Right cardiac atrium (tissue), 5 donors: ENCODE data around the gene COX15. TPM values are rescaled to one million over a fixed set of nuclear protein-coding genes. Genes with fewer than 3 reads are reported as not detected.
A peak's percentile ranks its signal among the peaks of the same experiment; 100 is the strongest.
"Not testable (repeated sequence)": the region's sequence is repeated elsewhere in the genome, so short reads cannot be mapped to it uniquely, and the experiment has no call there.

Experiments
- ATAC-seq, 2 donors: fragments of 200-7000 bp; cut with Tn5 transposase; one replicate each; pipeline versions ENCODE4 v1.8.0 to v1.9.1; 2020; ENCODE audit warnings: moderate library complexity in 2 of 2, mild to moderate bottlenecking in 1 of 2
- DNase-seq, 3 donors: peaks; one replicate each; pipeline ENCODE4 v3.0.0-alpha.2; 2020
- H3K27ac ChIP-seq: one replicate; pipeline ENCODE4 v1.5.1; 2013; ENCODE audit warnings: mild to moderate bottlenecking, low read length, control low read depth, moderate library complexity
- H3K27me3 ChIP-seq: one replicate; pipeline ENCODE4 v1.6.1; 2013; ENCODE audit not compliant: control insufficient read depth, insufficient read depth
- H3K4me1 ChIP-seq: one replicate; pipeline ENCODE4 v1.6.1; 2013; ENCODE audit warnings: low read length; ENCODE audit not compliant: control insufficient read depth, insufficient read depth
- H3K4me3 ChIP-seq: one replicate; pipeline ENCODE4 v1.5.1; 2013; ENCODE audit warnings: low read length, control low read depth
- H3K9me3 ChIP-seq: one replicate; pipeline ENCODE4 v1.6.1; 2013; ENCODE audit warnings: low read length; ENCODE audit not compliant: control insufficient read depth
- WGBS: extraction: QIAGEN DNeasy Blood & Tissue Kit; methylation state at CpG from one replicate; pipeline ENCODE4 v1.1.7; 2013; 5-methylcytosine and 5-hydroxymethylcytosine counted together
- intact Hi-C, 4 donors: fragments of 100-400 bp; cut with DNase I; formaldehyde crosslinking; loops; one replicate each; pipeline versions ENCODE4 v1.11.0 to v1.14.0; 2022 to 2023
- polyA plus RNA-seq: library from polyadenylated mRNA; stranded (reverse); fragments of 200-250 nt; gene quantifications from one replicate; pipeline ENCODE4 v1.2.3, GENCODE V29; 2013
- total RNA-seq, 4 donors: library from RNA; stranded (reverse); fragmentation: NEBNext Ultra II Directional; extraction: Animal tissue kit (Norgen Biotek cat#: 25700); gene quantifications; one replicate each; pipeline ENCODE4 v1.2.1, GENCODE V29; 2021
- donor health status: healthy with polysubstance abuse.
- donor health status: DM: no; HTN: yes; CAD: no.
- donor health status: DM: no; HTN: no; CAD: no.
- donor health status: DM: no; HTN: yes; CAD: no; lungs with severe emphysema.
- donor health status: DM: yes; HTN: yes; CAD: no.

The COX15 gene
- total and polyA plus RNA-seq, 5 donors: 16.5 to 26.4 (median 25.7) TPM

- intact Hi-C loops: no loop called here
- Histone ChIP-seq H3K27ac (no peak overlapping the region), H3K4me3 (no peak overlapping the region), H3K27me3 (no peaks in the 10 kb centered on the region), H3K9me3 (no peaks in the 10 kb centered on the region), H3K4me1 (peaks cover 2% of the 10 kb centered on the region)
- DNase-seq: no peak
- no peak for ATAC-seq
- WGBS: 100% methylated on average over 3 of the region's 3 CpGs
Measured at GRCh38 chr10:99740933-99741559, 9.1 kb upstream of the COX15 start.

- H3K4me3 ChIP-seq: no peak overlapping the region
- no peak overlapping the region for H3K27ac ChIP-seq
- no peaks in the 10 kb centered on the region for H3K9me3 ChIP-seq
- 99% methylated on average over 2 of the region's 2 CpGs for WGBS
- DNase-seq: no peak
- no peaks in the 10 kb centered on the region for H3K27me3 ChIP-seq
- peaks cover 2% of the 10 kb centered on the region for H3K4me1 ChIP-seq
- intact Hi-C loops: no loop called here
- ATAC-seq: no peak
Measured at GRCh38 chr10:99740260-99740659, 8.3 kb upstream of the COX15 start.

DNA sequence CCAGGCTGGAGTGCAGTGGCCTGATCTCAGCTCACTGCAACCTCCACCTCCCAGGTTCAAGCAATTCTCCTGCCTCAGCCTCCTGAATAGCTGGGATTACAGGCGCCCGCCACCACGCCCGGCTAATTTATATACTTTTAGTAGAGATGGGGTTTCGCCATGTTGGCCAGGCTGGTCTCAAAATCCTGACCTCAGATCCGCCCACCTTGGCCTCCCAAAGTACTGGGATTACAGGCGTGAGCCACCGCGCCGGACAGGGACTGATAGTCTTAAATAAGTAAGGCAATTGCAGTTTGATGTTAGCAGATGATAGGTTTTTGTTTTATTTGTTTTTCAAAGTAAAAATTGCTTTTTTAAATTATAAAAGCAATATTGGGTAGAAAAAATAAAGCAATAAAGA lies 2.2 kb upstream of the COX15 start:
- intact Hi-C loops, H3K27ac ChIP-seq, H3K4me3 ChIP-seq, ATAC-seq, H3K27me3 ChIP-seq, H3K9me3 ChIP-seq, DNase-seq, H3K4me1 ChIP-seq: not testable (repeated sequence)
- 98% methylated on average over 10 of the region's 10 CpGs for WGBS

DNA sequence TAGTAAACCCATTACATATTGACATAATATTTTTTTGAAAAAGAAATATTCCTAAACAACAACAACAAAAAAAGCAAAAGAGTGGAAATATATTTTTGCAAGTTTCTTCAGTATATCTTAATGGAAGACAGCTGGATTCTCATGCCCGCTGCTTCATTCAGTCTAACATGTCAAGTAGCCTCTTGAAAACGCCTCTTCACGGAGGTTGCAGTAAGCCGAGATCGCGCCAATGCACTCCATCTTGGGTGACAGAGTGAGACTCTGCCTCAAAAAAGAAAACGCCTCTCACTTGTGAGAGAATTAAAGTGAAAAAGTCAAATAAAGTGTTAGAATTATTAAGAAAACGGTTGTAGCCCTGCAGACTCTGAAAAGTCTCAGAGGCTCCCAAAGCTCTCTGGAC lies 1.4 kb upstream of the COX15 start:
- Histone ChIP-seq H3K9me3 (no peaks in the 10 kb centered on the region), H3K27ac (no peak overlapping the region), H3K4me3 (peak overlapping the region; percentile 33), H3K4me1 (no peaks in the 10 kb centered on the region), H3K27me3 (no peaks in the 10 kb centered on the region)
- intact Hi-C loops: no loop called here
- DNase-seq (no peak), ATAC-seq (no peak)
- WGBS: 73% methylated on average over 8 of the region's 8 CpGs

- H3K27ac ChIP-seq: peak overlapping the region; percentile 74
- peak overlapping the region; percentile 89 for H3K4me3 ChIP-seq
- no peak for DNase-seq
- ATAC-seq: no peak
- 6% methylated on average over 16 of the region's 16 CpGs for WGBS
- intact Hi-C loops: no loop called here
- H3K4me1 ChIP-seq: no peaks in the 10 kb centered on the region
- H3K9me3 ChIP-seq: no peaks in the 10 kb centered on the region
- no peaks in the 10 kb centered on the region for H3K27me3 ChIP-seq
Measured at GRCh38 chr10:99731306-99732032, 458 bp downstream of the COX15 start.

- intact Hi-C loops: no loop called here
- Histone ChIP-seq H3K27ac (no peak overlapping the region), H3K4me3 (no peak overlapping the region), H3K27me3 (no peaks in the 10 kb centered on the region), H3K9me3 (no peaks in the 10 kb centered on the region), H3K4me1 (no peaks in the 10 kb centered on the region)
- 92% methylated on average over 1 of the region's 1 CpG for WGBS
- ATAC-seq: no peak
- no peak for DNase-seq
Measured at GRCh38 chr10:99730026-99730425, 1.9 kb downstream of the COX15 start.

DNA sequence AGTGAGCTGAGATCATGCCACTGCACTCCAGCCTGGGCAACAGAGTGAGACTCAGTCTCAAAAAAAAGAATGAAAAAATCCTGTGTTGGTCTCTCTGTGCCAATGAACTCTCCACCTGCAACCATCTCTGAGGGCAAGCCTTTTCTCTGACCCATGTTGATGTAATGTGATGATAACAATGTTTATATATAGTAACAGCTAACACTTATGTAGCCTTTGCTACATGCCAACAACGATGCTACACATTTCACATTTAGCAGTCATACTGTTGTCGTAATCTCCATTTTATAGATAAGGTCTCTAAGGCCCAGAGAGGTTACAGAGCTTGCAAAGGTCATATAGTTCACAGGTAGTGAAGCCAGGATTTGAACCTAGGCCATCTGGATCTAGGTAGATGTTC lies 11.5 kb downstream of the COX15 start:
- H3K9me3 ChIP-seq: no peaks in the 10 kb centered on the region
- DNase-seq (no peak), ATAC-seq (no peak)
- no peaks in the 10 kb centered on the region for H3K27me3 ChIP-seq
- 65% methylated on average over 2 of the region's 2 CpGs for WGBS
- no peaks in the 10 kb centered on the region for H3K4me1 ChIP-seq
- no peak overlapping the region for H3K27ac ChIP-seq
- H3K4me3 ChIP-seq: no peak overlapping the region
- intact Hi-C loops: no loop called here

DNA sequence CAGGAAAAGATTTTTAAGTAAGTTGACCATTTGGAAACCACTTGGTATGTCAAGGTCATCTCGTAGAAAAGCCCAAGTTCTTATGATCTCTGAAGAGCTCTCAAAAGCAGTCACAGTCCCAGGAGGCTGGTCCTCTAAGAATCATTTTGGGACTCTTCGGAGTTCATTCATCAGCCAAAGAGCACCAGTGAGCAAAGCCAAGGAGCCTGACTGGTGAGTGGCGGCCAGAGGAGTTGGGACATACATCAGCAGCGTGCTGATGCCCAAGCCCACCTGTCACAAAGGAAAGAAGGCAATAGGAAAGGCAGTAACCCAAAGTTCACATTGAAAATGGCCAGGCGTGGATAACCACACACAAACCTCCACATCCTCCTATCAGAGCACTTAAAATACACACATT lies 17.5 kb downstream of the COX15 start:
- H3K4me3 ChIP-seq: no peak overlapping the region
- H3K4me1 ChIP-seq: peaks cover 2% of the 10 kb centered on the region
- no peaks in the 10 kb centered on the region for H3K27me3 ChIP-seq
- intact Hi-C loops: no loop called here
- 89% methylated on average over 5 of the region's 5 CpGs for WGBS
- ATAC-seq (no peak), DNase-seq (no peak)
- no peak overlapping the region for H3K27ac ChIP-seq
- no peaks in the 10 kb centered on the region for H3K9me3 ChIP-seq

DNA sequence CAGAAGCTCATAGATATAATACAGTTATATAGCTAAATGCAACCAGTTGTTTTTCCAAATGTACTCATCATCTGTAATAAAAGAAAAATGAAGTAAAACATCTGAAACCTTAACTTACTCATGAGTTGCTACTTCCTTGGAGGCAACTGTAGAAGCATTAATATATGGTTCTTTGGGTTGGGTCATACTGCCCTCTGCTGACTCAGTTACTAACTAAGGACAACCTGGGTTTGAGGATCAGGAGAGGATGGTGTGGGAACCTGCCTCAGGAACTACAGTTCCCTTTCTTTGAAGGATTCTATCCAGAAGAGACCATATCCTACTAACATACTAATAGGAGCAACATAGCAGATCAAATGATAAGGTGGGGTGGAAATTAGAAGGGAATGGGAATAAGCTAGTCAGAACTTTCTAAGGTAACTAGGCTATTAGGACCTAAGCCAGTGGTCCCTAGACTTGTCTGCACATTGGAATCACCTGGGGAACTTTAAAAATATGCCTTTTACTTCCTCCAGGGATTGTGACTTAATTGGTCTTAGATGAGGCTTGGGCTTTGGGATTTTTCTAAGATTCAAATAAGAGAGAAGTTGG lies 20.7 kb downstream of the COX15 start:
- H3K27ac ChIP-seq: no peak overlapping the region
- no peaks in the 10 kb centered on the region for H3K9me3 ChIP-seq
- peaks cover 2% of the 10 kb centered on the region for H3K4me1 ChIP-seq
- intact Hi-C loops: no loop called here
- DNase-seq (no peak), ATAC-seq (peak; percentile 57 to 64)
- H3K4me3 ChIP-seq: no peak overlapping the region
- H3K27me3 ChIP-seq: no peaks in the 10 kb centered on the region

DNA sequence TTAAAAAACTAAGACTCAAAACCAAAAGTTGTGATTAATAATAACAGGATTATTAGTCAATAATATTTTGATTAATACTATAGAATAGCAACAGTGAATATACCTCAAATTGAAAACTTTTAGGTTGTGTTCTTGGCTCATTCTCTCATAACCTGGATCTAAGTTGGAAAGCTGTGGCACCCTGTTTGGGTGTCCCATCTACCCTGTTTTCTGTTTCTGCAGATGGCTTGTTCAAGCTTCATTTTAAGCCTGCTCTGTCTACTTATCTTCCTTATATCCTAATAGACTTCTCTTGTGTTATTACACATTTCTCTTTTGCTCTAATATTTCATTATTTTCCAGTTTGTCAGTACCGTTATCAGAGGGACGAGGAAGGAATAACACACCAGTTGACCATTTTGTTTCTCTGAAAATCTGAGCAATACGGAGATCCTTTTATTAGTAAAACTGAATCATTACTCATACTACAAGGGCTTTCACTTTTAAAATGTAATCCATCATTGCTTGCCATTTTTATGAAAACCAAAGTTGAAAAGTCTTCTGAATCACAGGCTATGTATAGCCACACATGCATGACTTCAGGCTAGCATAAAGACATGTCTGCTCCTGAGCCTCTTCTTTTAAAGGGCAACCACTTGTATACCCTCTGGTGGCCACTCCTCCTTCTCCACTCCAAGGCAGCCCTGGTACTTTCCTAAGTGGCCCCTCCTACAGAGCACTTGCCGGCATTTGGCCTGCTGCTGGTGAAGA lies 22.3 kb downstream of the COX15 start:
- Histone ChIP-seq H3K4me1 (peaks cover 2% of the 10 kb centered on the region), H3K4me3 (no peak overlapping the region), H3K27ac (no peak overlapping the region), H3K9me3 (no peaks in the 10 kb centered on the region), H3K27me3 (no peaks in the 10 kb centered on the region)
- DNase-seq (no peak), ATAC-seq (no peak)
- 61% methylated on average over 4 of the region's 4 CpGs for WGBS
- intact Hi-C loops: loop anchor here in 1 of 4 donors (10.0 kb wide), 1 partner anchor 85 kb away; the partner anchor contains the start of gene SLC25A28
